Activated CD4-positive, alpha-beta T cell treated with anti-CD3 and anti-CD28 coated beads, Interleukin-10, Interleukin-2, amounts not matched to agents 100 ng/mL and 50 ng/mL, durations not matched to agents 16 hours and 8 hours (primary cell): ENCODE data around the gene NUDT2.

Experiments
- DNase-seq: peaks from one replicate; pipeline ENCODE4 v3.0.0-alpha.2; 2020

The NUDT2 gene

DNA sequence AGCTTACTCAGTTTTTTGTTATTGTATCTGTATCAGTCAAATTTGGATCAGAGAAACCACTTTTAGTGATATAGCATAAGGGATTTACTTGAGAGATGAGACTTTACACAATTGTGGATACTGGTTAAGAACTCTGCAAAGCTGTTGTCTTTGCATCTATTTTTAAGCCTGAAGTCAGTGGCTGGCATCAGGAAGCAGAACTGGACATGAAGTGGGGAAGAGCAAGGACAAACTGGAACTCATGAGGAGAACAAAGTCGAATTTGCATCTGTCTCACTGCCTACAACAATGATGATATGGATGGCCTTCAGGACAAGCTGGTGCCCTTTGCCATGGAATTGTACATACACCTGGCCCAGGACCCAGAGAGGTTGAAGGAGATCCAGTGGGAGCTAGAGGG is 63.1 kb downstream of the NUDT2 start:
- DNase-seq: no peak
